Activated CD4-positive, alpha-beta T cell treated with anti-CD3 and anti-CD28 coated beads for 1 hour (primary cell): ENCODE results near the gene DNAI2.

Experiments used
- DNase-seq: peaks from one replicate; pipeline ENCODE4 v3.0.0-alpha.2; 2020

Gene DNAI2

GRCh38 chr17:74345433-74346241, 71.6 kb downstream of the DNAI2 start:
- no peak for DNase-seq

DNA sequence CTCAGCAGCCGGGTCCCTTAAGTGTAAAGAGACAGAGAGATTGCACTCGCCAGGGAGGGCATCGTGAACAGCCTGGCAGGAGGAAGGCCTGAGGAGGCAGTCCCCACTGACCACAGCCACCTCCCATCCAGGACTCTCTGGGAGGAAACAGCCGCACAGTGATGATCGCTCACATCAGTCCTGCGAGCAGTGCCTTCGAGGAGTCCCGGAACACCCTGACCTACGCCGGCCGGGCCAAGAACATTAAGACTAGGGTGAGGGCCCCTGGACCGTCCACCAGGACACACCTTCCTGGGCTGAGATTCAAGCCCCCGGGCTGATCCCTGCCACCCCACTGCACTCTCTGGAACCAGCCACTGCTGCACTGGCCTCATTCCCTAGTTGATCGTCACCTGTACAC, 73.6 kb downstream of the DNAI2 start:
- no peak for DNase-seq

- DNase-seq, result no peak
Observed at GRCh38 chr17:74349120-74349519, 75.1 kb downstream of the DNAI2 start.

DNA sequence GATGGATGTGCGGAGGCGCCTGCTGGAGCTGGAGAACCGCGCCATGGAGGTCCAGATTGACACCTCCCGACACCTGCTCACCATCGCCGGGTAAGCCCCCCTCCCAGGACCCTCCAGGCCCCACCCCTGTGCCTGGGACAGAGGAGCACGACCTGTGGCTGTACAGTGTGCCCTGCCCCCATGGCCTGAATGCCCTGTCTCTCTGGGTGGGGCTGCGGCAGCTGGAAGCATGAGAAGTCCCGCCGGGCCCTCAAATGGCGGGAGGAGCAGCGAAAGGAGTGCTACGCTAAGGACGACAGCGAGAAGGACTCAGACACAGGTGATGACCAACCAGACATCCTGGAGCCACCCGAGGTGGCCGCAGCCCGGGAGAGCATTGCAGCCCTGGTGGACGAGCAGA, 76.5 kb downstream of the DNAI2 start:
- no peak for DNase-seq

DNA sequence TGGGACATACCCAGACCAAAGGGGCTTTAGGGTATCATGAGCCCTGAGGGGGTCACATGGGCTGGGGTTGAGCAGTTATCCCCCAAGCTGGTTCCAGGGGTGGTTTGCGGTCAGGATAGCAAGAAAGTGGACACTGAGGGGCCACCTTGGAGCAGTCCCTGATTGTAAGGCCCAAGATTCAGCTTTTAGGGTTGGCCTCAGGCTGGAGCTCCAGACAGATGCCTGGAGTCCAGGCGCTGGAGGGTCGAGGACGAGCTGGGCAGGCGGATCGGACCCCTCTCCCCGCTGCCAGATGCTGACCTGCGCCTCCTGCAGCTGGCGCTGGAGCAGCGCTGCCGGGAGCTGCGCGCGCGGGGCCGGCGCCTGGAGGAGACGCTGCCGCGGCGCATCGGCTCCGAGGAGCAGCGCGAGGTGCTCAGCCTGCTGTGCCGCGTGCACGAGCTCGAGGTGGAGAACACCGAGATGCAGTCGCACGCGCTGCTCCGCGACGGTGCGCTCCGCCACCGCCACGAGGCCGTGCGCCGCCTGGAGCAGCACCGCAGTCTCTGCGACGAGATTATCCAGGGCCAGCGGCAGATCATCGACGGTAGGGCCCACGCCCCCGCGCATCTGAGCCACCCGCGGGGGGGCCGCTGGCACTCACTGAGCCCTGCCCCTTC, 77.6 kb downstream of the DNAI2 start:
- no peak for DNase-seq

DNA sequence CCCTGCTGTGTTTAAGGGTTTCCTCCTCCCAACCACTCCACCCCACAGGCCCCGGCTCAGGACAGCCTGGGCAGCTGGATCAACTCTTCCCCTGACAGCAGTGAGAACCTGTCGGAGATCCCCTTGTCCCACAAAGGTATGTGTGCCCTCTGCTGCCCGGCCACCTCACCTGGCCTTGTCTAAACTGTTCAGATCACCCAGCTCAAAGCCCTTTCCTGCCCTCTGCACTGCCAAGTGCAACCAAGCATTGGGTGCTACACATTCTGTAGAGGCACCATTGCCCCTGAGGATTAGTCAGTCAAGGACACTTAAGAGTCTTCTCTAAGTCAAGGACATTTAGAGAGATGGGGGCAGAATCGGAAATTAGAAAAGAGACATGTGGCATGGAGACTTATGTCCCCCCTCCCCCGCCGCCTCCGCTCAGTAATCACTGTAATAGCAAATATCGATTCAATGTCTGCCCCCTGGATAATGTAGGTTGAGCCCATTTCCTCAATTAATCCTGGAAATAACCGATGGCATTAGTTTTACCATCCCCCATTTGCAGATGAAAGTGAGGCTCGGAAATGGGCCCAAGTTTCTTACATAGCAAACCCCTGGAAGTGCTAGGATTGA, 79.5 kb downstream of the DNAI2 start:
- DNase-seq, result no peak

DNA sequence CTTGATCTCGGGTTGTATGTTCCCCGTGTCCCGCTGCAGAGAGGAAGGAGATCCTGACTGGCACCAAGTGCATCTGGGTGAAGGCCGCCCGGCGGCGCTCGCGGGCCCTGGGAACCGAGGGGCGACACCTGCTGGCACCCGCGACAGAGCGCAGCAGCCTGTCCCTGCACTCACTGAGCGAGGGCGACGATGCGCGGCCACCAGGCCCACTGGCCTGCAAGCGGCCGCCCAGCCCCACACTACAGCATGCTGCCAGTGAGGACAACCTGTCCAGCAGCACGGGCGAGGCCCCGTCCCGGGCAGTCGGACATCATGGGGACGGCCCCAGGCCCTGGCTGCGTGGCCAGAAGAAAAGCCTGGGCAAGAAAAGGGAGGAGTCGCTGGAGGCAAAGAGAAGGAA, 80.1 kb downstream of the DNAI2 start:
- no peak for DNase-seq

DNA sequence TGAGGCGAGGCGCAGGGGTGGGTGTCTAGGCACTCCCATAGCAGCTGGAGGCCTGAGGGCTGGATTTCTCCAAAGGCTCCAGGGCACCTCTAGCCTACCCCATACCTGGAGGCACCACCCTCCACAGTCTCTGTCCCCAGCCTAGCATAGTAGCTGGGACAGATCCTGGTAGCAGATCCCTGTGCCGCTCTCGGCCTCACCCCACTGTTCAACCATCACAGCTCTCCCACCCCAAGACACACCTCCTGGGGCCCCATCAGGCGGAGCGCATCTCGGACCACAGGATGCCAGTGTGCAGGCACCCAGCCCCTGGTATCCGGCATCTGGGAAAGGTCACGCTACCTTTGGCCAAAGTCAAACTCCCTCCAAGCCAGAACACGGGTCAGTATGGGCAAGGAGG, 80.5 kb downstream of the DNAI2 start:
- DNase-seq, result no peak

- no peak for DNase-seq
Observed at GRCh38 chr17:74355065-74355464, 81.0 kb downstream of the DNAI2 start.

DNA sequence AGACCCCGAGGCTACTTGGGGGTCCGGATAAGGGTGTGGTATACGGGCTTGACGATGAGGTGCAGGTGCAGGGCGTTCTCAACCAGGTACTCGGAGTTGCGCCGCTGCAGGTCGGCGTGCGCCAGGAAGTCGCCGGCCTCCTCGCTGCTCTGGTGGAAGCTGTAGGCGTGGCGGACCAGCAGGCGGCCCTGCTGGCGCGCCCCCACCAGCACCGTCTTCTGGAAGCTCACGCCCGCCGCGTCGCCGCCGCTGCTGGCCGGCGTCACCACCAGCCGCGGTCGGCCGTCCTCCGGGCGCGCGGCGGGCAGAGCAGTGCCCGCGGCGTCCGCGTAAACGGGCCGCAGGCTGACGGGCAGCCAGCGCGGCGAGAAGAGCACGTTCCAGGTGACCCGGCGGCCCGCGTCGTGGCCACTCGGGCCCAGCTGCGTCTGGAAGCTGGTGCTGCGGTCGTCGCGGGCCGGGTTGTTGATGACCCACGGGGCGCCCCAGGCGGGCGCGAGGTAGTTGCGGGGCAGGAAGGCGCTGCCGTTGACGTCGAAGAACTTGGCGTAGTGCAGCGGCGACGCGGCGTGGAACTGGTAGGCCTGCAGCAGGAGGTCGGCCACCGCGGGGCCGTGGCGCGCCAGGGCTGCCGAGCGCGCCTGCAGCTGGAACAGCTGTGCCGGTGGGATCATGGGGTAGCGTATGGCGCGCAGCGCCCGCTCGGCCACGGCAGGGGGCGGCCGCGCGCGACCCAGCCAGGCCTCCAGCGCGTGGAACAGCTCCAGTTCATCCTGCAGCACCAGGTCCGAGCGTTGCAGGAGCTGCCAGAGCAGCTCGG, 82.8 kb downstream of the DNAI2 start:
- DNase-seq, result no peak

DNA sequence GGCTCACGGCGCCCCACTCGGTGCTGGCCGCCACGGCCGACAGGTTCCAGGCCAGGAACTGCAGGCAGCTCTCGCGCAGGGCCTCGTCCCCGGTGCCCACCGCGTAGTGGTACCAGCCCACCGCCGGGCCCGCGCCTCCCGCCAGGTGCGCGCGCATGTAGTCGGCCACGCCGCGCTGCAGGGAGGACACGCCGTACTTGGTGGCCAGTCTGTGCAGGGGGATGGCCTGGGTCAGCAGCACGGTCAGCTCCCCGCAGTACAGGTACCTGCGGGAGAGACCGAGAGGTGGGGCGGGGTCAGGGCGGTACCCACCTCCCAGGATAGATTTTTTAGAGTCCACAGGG, 83.4 kb downstream of the DNAI2 start:
- no peak for DNase-seq

DNA sequence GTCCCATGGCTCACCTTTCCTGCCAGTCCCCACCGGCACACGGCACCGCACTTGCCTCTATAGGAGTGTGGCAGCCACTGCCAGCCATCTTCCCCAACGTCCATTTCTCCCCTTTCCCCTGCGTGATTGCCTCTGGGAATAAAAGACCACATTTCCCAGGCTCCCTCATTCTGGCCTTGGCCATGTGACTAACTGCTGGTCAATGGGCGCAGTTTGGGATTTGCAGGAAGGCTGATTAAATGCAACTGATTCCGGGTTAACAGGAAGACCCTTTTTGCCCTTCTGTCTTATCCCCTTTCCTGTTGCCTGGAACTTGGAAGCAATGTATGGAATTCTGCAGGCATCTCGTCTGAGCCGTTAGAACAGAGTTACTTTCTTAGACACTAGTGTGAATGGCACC, 84.7 kb downstream of the DNAI2 start:
- no peak for DNase-seq

DNA sequence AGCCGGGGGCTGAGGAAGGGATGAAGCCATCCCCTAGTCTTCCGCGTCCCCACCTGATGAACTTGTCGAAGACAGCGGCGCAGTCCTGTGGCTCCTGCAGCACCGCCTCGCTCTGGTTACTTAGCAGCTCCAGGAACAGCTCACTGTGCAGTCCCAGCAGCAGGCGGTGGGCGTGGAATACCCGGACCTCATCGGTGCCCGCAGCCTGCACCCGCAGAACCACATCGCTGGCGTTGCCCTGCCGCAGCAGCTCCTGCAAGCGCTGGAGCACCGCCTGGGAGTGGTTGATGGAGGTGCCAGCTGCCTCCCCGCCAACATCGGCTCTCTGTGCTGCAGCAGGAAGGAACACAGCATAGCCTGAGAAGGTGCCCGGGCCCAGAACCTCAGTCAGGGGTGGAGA, 85.9 kb downstream of the DNAI2 start:
- DNase-seq, result no peak

DNA sequence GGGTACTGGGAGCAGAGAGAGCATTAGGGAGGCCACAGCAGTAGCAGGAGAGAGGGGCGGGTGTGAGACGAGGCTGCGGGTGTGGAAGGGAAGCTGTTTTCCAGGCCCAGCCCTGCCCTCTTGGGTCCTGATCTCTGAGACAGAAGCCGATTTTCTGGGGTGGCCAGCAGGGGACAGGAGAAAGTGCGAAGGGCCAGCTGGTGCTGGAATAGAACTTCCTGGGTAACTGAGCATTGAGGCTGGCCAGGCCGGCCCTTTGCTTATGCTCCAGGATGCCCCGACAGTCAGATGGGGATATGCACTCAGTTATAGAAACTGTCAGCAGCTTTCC, 86.8 kb downstream of the DNAI2 start:
- DNase-seq, result no peak

- no peak for DNase-seq
Observed at GRCh38 chr17:74361230-74362068, 87.4 kb downstream of the DNAI2 start, which contains the start of gene BTBD17. Gene BTBD17 (minus strand): TSS chr17:74361868. CDS start chr17:74361819, 49 bp downstream.

GRCh38 chr17:74362069-74362405, 88.0 kb downstream of the DNAI2 start:
- no peak for DNase-seq

DNA sequence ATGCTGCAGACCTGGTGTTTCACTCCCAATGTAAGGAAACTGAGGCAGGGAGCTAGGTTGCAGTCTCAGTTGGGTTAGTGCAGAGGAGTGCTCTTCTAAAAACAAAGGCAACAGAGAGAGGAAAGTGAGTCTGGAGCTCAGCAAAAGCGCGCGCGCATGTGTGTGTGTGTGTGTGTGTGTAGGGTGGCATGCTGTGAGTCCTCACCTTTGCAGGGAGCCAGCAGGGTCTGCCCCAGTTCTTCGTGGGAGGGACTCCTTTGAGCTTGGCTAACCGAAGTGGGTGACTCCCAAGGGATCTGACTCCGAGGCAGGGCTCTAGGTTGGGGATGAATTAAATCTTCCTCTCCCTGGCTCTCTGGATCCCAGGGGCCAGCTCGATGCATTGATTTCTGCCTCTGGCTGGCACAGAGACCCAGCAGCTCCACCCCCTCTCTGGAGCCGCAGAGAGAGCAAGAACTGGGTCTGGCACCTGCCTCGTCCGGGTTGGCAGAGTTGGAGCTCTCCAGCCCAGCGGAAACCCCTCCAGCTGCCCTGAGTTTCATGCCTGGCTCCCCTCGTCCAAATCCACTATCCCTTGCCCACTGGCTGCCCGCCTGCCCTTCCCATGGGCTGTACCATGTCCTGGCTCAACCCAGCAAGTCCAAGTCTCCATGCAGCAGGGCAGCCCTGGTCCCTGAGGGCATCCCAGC, 88.9 kb downstream of the DNAI2 start:
- no peak for DNase-seq
